GM19452 (cell line): ENCODE data around the gene KIF22.
"Not testable (repeated sequence)": the region's sequence is repeated elsewhere in the genome, so short reads cannot be mapped to it uniquely, and the experiment has no call there.

Source experiments
- ATAC-seq: cut with Tn5 transposase; IDR thresholded peaks from one replicate; pipeline ENCODE4 v1.9.1; 2021; ENCODE audit not compliant: unreplicated experiment

The KIF22 gene

DNA sequence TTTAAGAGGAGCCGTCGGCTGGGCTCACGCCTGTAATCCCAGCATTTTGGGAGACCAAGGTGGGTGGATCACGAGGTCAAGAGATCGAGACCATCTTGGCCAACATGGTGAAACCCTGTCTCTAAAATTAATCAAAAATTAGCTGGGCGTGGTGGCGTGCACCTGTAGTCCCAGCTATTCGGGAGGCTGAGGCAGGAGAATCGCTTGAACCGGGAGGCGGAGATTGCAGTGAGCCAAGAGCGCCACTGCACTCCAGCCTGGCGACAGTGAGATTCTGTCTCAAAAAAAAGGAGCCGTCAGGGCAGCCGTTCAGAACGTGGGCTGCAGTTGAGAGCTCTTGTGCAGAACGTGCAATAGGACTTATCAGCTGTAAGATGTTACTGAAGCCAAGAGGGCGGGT, 2.6 kb downstream of the KIF22 start:
- ATAC-seq = not testable (repeated sequence)

DNA sequence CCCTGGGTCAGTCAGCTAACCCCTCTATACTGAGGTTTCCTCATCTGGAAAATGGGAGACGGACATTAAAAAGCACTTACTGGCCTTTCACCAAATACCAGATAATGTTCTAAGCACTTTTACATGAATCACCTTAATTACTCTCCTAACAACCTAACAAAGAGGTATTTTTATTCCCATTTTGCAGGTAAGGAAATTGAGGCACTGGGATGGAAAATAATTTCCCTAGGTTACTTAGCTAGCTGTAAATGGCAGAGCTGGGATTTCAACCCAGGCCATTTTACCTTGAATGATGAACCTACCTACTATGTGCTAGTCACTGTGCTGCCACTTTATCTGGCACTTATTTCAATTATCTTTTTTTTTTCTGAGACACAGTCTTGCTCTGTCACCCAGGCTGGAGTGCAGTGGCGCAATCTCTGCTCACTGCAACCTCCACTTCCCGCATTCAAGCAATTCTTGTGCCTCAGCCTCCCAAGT, 3.7 kb downstream of the KIF22 start:
- no peak for ATAC-seq

DNA sequence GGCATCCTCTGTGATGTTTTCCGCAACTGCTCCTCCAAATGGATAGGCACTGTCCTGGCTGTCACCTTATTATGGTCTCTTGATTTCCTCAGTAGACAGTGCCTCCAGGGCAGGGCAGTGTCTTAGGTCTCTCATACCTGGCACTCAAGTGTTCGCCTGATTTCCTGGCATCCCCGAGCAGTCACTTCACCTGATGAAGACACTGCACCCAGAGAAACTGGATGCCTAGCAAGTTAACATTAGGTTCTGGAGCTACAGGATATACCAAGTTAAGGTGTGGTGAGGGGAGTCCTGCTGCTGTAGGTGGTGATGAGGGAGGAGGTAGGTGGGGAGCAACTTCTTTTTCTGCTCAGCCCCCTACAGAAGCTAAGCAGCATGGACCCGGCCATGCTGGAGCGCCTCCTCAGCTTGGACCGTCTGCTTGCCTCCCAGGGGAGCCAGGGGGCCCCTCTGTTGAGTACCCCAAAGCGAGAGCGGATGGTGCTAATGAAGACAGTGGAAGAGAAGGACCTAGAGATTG, 11.9 kb downstream of the KIF22 start:
- ATAC-seq = no peak

- ATAC-seq = no peak
Observed at GRCh38 chr16:29804020-29804419, 13.5 kb downstream of the KIF22 start.

DNA sequence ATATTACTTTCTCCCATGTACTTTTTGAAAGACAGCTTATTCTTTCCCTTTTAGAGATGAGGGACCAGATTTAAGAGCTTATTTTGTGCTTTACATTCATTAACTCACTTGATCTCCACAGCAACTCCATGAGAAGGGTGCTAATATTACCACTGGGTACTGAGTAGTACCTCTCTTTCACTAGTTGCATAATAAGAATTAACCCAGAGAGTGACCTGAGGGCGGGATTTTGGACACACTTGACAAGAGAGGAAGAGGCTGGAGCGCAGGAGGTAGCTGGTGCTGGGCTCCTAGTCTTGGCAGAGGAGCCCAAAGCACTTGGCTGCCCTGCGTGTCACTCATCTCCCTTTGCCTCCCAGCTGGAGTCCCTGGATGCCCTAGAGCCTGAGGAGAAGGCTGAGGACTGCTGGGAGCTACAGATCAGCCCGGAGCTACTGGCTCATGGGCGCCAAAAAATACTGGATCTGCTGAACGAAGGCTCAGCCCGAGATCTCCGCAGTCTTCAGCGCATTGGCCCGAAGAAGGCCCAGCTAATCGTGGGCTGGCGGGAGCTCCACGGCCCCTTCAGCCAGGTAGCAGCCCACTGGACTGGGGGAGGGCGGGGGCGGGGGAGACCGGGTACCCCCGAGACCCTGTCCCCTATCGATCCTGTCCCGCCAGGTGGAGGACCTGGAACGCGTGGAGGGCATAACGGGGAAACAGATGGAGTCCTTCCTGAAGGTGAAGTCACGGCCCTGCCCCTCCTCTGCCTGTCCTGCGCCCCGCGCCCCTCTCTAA, 14.1 kb downstream of the KIF22 start:
- ATAC-seq = no peak

- ATAC-seq = peak; percentile 49
Observed at GRCh38 chr16:29805232-29806098, 14.9 kb downstream of the KIF22 start.

DNA sequence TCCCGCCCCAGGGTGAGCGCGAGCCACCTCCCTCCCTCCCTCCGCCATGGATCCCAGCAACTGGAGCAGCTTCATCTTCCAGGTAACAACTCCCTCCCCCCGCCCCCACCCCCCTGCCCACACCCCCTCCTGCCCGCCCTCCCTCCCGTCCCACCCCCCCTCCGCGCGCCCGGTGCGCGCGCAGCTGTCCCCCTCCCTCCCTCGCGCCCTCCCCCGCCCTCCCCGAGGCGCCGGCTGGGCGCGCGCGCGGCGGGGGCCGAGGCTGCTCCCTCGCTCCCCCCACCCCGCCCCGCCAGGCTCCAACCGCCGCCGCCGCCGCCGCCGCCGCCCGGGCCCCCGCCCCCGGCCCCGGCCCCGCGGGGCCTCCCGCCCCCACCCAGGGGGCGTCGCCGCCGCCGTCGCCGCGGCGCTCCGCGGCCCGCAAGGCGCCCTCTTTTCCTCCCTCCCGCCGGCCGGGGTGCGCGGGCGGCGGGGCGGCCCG, 15.6 kb downstream of the KIF22 start, which contains the start of gene MAZ:
Gene MAZ, plus strand, starts transcription at position 431 of the 481 bp plus-strand sequence. CDS start 173 bp downstream, outside the sequence.
- ATAC-seq = no peak

DNA sequence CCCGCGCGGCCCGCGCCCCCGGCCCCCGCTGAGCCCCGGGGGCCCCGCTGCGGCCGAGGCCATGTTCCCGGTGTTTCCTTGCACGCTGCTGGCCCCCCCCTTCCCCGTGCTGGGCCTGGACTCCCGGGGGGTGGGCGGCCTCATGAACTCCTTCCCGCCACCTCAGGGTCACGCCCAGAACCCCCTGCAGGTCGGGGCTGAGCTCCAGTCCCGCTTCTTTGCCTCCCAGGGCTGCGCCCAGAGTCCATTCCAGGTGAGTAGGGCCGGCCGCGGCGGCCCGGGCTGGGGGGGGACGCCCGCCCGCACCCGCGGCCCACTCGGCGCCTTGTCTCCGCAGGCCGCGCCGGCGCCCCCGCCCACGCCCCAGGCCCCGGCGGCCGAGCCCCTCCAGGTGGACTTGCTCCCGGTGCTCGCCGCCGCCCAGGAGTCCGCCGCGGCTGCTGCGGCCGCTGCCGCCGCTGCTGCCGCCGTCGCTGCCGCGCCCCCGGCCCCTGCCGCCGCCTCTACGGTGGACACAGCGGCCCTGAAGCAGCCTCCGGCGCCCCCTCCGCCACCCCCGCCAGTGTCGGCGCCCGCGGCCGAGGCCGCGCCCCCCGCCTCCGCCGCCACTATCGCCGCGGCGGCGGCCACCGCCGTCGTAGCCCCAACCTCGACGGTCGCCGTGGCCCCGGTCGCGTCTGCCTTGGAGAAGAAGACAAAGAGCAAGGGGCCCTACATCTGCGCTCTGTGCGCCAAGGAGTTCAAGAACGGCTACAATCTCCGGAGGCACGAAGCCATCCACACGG, 16.3 kb downstream of the KIF22 start:
- no peak for ATAC-seq

GRCh38 chr16:29807426-29808218, 17.1 kb downstream of the KIF22 start:
- ATAC-seq = no peak

- no peak for ATAC-seq
Observed at GRCh38 chr16:29808219-29808900, 17.8 kb downstream of the KIF22 start.

- no peak for ATAC-seq
Observed at GRCh38 chr16:29809031-29809747, 18.6 kb downstream of the KIF22 start.

GRCh38 chr16:29809850-29810698, 19.5 kb downstream of the KIF22 start:
- no peak for ATAC-seq

DNA sequence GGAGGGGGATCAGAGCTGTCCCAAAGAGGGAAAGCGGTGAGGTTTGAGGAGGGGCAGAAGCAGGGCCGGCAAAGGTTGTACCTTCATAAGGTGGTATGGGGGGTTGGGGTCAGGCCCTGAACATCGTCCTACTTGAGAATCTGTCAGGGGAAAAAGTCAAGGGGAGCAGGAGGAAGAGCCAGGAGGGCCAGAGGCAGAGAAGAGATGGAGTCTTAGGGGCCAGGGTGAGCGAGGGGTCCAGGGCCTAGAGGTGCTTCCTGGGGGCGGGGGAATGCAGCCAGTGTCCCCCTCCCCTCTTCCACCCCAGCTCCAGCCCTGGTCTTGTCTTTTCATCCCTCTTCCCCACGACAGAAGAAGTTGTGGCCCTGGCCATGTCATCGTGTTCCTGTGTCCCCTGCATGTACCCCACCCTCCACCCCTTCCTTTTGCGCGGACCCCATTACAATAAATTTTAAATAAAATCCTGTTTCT, 20.2 kb downstream of the KIF22 start:
- no peak for ATAC-seq

- ATAC-seq = no peak
Observed at GRCh38 chr16:29811170-29811895, 20.8 kb downstream of the KIF22 start.

DNA sequence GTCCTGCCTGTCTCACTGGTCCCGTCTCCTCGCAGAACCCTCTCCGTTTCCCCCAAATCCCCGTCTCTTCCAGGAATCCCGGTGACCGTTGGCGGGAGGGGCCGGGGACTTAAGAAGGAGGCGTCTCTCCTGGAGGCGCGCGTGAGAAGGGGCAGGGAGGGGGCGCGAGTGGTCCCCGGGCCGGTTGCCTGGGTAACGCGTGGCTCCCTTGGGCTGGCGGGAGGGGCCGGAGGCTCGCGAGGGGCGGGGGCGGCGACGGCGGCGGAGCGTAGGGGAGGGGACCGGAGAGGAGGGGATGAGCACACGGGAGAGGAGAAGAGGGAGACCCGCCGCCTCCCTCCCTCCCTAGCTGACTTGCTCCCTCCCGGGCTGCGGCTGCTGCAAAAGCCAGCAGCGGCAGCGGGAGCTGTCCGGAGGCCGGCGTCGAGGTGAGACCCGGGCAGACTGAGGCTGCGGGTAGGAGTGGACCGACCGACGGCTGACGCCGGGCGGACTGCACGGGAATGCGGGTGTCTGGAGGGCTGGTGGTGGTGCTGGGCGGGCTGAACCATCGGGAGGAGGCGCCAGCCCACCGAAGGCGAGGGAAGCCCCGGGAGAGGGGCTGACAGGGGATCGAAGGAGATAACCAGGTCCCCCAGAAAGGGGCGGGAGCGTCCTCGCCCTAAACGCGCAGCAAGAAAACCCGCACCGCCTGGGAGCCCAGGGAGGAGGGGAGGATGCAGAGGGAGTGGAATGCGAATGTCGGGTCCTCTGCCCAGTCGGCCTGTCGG, 21.5 kb downstream of the KIF22 start, which contains the start of gene PRRT2:
Gene PRRT2, plus strand, starts transcription at position 298 of the 770 bp plus-strand sequence. CDS start 862 bp downstream, outside the sequence.
- no peak for ATAC-seq
